NCI-H748 treated with DMSO at 0.1 percent for 48 hours (cell line): ENCODE measurements around the gene PIGN.

Experiments used
- DNase-seq: peaks from one replicate; lab custom pipeline; 2025; lab: John Stamatoyannopoulos, UW

The PIGN gene

DNA sequence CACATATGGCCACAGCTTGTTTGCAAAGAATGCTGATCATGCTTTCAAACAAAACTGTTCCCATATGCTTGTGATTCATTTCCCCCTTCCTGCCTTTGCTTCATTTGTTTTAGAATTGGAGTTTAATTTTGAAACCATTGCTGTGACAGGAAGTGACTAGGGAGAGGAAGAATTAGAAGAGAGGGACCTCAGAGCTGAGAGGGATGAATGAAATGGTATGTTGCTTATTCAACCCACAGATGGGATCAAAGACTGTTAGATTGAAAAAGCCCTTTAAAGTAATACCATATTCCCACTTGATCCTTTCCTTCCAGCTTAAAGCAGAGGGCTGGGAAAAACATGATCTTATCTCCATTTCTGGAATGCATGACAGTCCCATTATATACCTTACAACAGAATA, 187.9 kb downstream of the PIGN start:
- DNase-seq = no peak

DNA sequence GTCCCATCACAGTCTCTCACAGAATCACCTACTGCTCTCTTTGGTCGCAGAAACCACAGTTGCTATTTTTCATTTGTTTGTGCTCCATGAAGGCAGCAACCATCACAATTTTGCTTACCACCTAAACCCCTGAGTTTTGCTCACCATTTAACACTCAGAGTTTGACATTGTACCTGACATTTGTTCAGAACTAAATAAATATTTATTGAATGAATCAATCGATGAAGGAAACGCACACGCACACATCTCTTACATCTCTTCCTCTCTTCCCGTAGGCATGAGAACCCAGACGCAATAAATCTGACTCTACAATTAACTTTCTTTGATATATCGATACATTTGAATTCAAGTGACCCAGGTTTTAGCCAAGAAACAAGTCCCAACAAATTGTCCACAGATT, 188.5 kb downstream of the PIGN start:
- DNase-seq = no peak

DNA sequence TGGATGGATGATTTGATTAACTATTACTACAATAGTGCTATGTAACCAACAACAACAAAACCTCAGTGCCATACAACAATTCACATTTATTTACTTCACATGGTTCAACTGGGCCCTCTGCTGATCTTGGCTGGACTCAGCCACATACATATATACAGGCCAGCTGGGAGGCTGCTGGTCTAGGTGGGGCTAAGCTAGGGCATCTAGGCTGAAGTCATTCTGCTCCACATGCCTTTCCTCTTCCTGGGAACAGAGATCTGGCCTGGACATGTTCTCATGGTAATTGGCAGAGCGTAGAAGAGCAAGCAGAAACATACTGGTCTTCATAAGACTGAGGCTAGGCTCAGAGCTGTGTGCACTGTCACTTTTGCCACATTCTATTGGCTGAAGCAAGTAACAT, 191.2 kb downstream of the PIGN start:
- DNase-seq = no peak

DNA sequence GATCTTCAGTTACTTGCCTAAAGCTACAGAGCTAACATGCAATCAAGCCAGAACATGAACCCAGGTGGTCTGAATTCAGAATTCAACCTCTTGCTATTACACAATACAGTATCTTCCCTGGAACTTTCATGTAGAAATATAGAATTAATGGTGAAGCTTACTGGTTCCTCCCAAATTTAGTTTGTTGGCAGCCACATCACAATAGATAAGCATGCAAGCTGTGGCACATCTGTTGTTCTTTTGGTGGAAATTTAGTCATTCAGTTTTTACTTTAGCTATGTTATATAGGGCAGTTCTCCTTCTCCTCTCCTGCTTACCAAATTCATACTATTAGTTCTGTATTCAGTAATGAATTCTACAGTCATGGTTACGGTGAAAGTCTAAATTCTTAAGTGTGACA, 193.0 kb downstream of the PIGN start:
- no peak for DNase-seq

DNA sequence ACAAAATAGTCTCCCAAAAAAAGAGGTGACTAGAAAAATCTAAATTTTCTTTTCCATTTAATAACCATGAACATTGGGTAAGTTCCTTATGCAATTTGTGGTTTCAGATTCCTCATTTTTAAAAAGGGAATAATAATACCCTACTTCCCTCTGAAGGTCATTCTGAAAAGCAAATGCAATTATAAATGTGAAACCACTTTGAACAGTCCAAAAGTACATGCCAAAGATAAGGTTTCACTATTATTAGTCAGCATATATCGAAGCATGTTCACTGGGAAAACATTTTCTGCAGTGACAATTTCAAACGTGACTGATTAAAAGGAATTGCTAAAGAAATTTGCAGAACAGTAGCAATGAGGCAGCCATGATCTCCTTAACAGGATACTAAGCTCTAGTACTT, 193.9 kb downstream of the PIGN start:
- DNase-seq = no peak

DNA sequence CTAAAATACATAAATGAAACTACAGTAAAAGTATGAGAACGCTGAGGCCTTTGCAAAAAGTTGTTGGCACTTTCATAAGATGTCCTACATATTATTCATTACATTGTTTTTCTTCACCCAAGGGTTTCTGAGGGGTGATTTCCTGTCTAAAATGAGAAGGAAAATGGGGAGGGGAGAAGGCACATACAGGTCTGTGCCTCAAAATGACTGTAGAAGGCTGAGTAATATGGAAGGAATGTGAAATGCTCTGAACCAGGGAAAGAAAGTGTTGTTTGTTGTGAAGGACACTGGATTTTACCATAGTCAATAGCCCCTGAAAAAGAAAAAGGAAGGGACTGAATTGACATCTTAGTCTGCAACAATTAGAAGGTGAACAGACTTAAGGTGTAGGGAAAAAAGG, 194.6 kb downstream of the PIGN start:
- no peak for DNase-seq

DNA sequence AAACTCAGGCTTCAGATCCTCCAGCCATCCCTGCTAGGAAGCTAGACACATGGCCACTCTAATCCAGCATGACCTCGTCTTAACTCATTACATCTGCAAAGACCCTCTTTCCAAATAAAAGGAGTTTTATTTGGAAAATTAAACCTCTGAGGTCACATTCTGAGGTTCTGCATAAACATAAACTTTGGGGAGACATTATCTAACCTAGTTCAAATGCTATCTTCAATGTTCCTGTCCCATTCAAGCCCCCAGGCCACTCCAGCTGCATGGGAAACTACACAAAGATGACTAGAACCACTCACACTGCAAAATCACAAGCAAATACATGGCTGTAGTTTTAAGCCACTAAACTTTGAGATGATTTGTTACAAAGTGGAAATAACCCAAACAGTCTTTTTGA, 195.0 kb downstream of the PIGN start:
- no peak for DNase-seq

DNA sequence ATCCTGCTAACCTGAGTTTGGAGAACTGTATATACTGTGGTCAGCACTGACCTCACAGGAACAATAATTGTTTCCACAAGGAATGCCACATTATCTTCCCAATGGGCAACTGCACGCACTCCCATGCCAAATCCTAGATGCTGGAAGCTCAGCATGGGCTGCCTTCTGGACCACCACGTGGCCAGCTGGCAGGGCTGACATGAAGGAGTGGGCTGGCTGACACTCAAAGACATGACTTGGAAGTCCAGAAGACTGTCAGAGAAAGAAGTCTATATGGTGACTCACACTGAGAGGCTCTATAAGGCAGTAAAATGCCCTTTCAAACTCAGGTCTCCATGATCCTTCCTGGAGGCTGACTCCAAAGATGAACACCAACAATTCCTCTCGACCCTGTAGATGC, 195.7 kb downstream of the PIGN start:
- DNase-seq = no peak
